Upper lobe of right lung (tissue), 1 donor: Measurements from ENCODE around the gene SRGAP3. TPM values are rescaled to one million over a fixed set of nuclear protein-coding genes. Genes with fewer than 3 reads are reported as not detected.
"Not testable (repeated sequence)": the region's sequence is repeated elsewhere in the genome, so short reads cannot be mapped to it uniquely, and the experiment has no call there.

Source experiments
- ATAC-seq: fragments of 200-7000 bp; cut with Tn5 transposase; one replicate; pipeline ENCODE4 v1.9.1; 2020; ENCODE audit warnings: mild to moderate bottlenecking, moderate library complexity
- DNase-seq: peaks from one replicate; pipeline ENCODE4 v3.0.0-alpha.2; 2020
- H3K27ac ChIP-seq: fragments of 200-600 bp; one replicate; pipeline ENCODE4 v1.8.0; 2022
- H3K27me3 ChIP-seq: fragments of 200-600 bp; one replicate; pipeline ENCODE4 v1.8.0; 2022; ENCODE audit warnings: mild to moderate bottlenecking
- H3K36me3 ChIP-seq: fragments of 200-600 bp; one replicate; pipeline ENCODE4 v1.8.0; 2022
- H3K4me1 ChIP-seq: fragments of 200-600 bp; one replicate; pipeline ENCODE4 v1.8.0; 2022
- H3K4me3 ChIP-seq: fragments of 200-600 bp; one replicate; pipeline ENCODE4 v1.8.0; 2022; ENCODE audit warnings: mild to moderate bottlenecking
- H3K9me3 ChIP-seq: fragments of 200-600 bp; one replicate; pipeline ENCODE4 v1.8.0; 2022
- intact Hi-C: fragments of 100-400 bp; cut with DNase I; formaldehyde crosslinking; loops from one replicate; pipeline ENCODE4 v1.11.0; 2022
- long read RNA-seq: library from polyadenylated mRNA; unstranded; transcript quantifications from one replicate; pipeline ENCODE4 v2.0.0, GENCODE V29; 2021
- total RNA-seq: library from RNA; stranded (reverse); fragmentation: NEBNext Ultra II Directional; extraction: Animal tissue kit (Norgen Biotek cat#: 25700); gene quantifications from one replicate; pipeline ENCODE4 v1.2.1, GENCODE V29; 2021
- TF ChIP-seq, protein P1 (sequence below): fragments of 200-600 bp; IDR thresholded peaks from one replicate; pipeline ENCODE4 v1.8.0; 2022; ENCODE audit warnings: antibody characterized with exemption
- donor health status: DM: no; HTN: yes; CAD: no; lungs with severe emphysema.

SRGAP3 gene
- 3.2 TPM for total RNA-seq
- long read RNA-seq = 0 reads

DNA sequence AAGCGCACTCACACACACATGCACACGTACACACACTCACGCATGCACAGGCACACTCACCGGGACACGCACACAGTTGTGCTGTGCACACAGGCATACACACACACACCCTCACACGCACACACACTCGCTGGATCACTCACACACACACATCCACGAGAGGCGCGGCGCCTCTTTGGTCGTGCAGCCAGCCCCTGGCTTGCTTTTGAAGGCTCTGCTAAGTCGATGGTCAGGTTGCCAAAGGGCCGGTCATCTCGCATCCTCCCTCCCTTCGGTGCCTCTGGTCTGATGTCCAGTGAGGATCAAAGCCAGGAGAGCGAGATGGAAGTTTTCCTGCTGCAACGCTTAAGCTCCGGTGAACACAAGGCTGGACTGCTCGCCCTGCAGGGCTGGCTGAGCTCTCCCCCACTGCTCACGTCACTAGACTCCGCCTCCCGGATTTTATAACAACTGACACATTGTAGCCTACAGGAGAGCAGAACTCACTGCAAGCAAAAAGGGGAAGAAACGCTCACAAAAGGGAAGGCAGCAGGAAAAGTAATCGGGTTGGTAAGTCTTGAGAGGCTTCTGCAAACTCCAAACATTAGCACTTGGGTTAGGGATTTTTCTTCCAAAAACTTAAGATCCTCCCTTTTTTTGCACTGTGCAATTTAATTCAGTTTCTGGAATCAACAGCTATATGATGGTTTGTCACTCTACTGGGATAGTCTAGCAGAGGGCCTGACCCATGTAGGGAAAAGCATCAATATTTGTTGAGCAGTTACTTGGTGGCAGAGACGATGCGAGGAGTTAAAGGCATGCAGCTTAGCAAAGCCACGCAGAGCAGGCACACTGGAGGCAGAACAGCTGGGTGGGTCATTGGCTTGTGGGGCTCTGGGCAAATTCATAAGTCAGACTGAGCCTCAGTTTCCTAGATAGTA, at the start of gene SRGAP3:
Gene SRGAP3 (minus strand): TSS at position 374 of the 920 bp plus-strand sequence. CDS start 695 bp downstream, outside the sequence.
- DNase-seq (peak; percentile 88), ATAC-seq (peak; percentile 99)
- H3K36me3 ChIP-seq = no peaks in the 10 kb centered on the region
- peak within 1 kb of the TSS; percentile 6 for H3K27ac ChIP-seq
- H3K4me1 ChIP-seq = peaks cover 14% of the 10 kb centered on the region
- H3K4me3 ChIP-seq = peak within 1 kb of the TSS; percentile 62
- no peaks in the 10 kb centered on the region for H3K27me3 ChIP-seq
- H3K9me3 ChIP-seq = no peaks in the 10 kb centered on the region
- intact Hi-C loops = no loop called here
- TF ChIP-seq, protein P1, sequence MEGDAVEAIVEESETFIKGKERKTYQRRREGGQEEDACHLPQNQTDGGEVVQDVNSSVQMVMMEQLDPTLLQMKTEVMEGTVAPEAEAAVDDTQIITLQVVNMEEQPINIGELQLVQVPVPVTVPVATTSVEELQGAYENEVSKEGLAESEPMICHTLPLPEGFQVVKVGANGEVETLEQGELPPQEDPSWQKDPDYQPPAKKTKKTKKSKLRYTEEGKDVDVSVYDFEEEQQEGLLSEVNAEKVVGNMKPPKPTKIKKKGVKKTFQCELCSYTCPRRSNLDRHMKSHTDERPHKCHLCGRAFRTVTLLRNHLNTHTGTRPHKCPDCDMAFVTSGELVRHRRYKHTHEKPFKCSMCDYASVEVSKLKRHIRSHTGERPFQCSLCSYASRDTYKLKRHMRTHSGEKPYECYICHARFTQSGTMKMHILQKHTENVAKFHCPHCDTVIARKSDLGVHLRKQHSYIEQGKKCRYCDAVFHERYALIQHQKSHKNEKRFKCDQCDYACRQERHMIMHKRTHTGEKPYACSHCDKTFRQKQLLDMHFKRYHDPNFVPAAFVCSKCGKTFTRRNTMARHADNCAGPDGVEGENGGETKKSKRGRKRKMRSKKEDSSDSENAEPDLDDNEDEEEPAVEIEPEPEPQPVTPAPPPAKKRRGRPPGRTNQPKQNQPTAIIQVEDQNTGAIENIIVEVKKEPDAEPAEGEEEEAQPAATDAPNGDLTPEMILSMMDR = peak; percentile 40

DNA sequence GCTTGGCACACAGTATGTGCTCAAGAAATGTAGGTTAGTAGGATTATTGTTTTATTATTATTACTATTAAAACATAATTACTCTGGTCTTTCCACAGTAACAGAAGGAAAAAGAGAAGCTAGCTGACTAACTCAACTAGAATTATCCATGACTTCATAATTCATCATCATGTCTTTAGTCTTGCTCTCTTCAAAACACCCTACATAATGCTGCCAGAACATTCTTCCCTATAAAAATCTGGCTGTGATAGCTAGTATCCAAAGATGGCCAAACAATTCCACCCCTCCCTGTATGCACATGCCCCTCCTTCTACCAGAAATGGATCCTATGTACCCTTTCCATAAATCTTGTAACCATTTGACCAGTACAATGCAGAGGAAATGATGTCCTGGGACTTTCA, 48.8 kb upstream of the SRGAP3 start:
- Histone ChIP-seq H3K27me3 (no peaks in the 10 kb centered on the region), H3K4me3 (no peak overlapping the region), H3K27ac (no peak overlapping the region), H3K9me3 (no peaks in the 10 kb centered on the region), H3K4me1 (peaks cover 5% of the 10 kb centered on the region), H3K36me3 (no peaks in the 10 kb centered on the region)
- TF ChIP-seq, protein P1 = no peak
- intact Hi-C loops = no loop called here
- DNase-seq (no peak), ATAC-seq (no peak)

DNA sequence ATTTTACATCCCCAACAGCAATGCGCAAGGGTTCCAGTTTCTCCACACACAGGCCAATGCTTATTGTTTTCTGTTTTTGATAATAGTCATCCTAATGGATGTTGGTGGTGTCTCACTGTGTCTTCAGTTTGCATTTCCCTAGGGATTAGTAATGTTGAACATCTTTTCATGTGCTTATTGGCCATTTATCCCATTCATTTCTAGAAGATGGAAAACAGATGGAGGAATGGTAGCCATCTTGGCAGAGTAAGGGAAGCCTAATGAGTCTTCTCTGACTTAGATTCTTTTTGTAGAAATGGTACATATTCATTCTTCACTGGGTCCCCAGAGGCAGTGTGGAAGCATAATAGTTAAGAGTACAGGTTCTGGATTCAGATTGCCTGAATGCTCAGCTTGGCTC, 46.8 kb upstream of the SRGAP3 start:
- ATAC-seq = no peak
- Histone ChIP-seq H3K27ac (no peak overlapping the region), H3K4me3 (no peak overlapping the region), H3K36me3 (no peaks in the 10 kb centered on the region), H3K27me3 (no peaks in the 10 kb centered on the region), H3K4me1 (no peaks in the 10 kb centered on the region), H3K9me3 (no peaks in the 10 kb centered on the region)
- intact Hi-C loops = no loop called here
- TF ChIP-seq, protein P1 = no peak
- no peak for DNase-seq

DNA sequence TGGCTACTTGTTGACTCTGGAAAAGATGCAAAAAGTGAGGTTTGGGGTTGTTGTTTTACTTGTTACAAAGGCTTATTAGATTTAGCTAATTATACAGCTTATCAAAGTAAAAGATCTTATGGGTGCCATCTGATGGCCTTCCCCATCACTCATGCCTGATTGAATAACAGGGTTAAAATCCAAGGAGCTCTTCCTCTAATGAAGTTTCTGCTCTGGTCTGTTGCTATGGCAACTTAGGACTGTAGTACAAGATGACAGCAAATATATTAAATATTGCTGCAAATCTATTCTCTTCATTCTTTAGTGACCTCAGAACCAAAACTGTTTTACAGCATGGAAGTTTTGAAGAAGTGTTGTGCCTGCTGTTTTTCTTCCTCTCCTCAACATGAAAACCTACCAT, 45.6 kb upstream of the SRGAP3 start:
- H3K9me3 ChIP-seq = no peaks in the 10 kb centered on the region
- H3K27ac ChIP-seq = no peak overlapping the region
- H3K27me3 ChIP-seq = no peaks in the 10 kb centered on the region
- no peak overlapping the region for H3K4me3 ChIP-seq
- no peaks in the 10 kb centered on the region for H3K4me1 ChIP-seq
- DNase-seq = no peak
- intact Hi-C loops = no loop called here
- H3K36me3 ChIP-seq = no peaks in the 10 kb centered on the region
- no peak for ATAC-seq
- TF ChIP-seq, protein P1 = no peak

DNA sequence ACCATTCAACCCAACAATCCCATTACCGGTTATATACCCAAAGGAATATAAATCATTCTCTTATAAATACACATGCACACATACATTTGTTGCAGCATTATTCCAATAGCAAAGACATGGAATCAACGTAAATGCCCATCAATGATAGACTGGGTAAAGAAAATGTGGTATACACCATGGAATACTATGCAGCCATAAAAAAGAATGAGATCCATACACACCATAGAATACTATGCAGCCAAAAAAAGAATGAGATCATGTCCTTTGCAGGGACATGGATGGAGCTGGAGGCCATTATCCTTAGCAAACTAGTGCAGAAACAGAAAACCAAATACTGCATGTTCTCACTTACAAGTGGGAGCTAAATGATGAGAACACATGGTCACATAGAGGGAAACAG, 44.5 kb upstream of the SRGAP3 start:
- H3K9me3 ChIP-seq, H3K27me3 ChIP-seq, H3K27ac ChIP-seq, ATAC-seq, H3K4me1 ChIP-seq, H3K4me3 ChIP-seq, H3K36me3 ChIP-seq, intact Hi-C loops, DNase-seq: not testable (repeated sequence)

DNA sequence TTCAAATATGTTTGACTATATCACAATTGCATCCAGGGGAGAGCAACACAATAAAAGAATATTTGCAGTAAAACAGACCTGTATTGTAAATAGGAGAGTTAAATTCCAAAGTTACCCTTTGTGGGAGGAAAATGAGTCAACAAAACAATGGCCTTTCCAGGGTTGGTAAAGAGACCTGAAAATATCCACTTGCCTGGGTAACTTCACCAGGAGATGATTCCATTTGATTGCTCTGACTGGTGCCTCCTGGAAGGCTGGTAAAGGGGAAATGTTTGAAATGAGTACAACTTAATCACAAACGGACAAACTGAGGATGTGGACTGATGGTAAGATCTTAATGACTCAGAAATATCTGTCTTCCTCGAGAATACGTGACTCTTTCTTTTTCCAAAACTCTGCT, 43.6 kb upstream of the SRGAP3 start:
- no peak overlapping the region for H3K4me3 ChIP-seq
- no peaks in the 10 kb centered on the region for H3K27me3 ChIP-seq
- TF ChIP-seq, protein P1 = no peak
- no peaks in the 10 kb centered on the region for H3K4me1 ChIP-seq
- no peaks in the 10 kb centered on the region for H3K9me3 ChIP-seq
- H3K36me3 ChIP-seq = no peaks in the 10 kb centered on the region
- DNase-seq = no peak
- ATAC-seq = no peak
- intact Hi-C loops = no loop called here
- H3K27ac ChIP-seq = no peak overlapping the region
